NCI-H2171 treated with DMSO at 0.1 percent for 48 hours (cell line): ENCODE results near the gene N4BP2L1.

Experiments
- DNase-seq: peaks from one replicate; lab custom pipeline; 2025; lab: John Stamatoyannopoulos, UW

Gene N4BP2L1

GRCh38 chr13:32431361-32431760 lies 3.4 kb upstream of the N4BP2L1 start:
- DNase-seq: no peak

GRCh38 chr13:32430018-32430747 lies 2.3 kb upstream of the N4BP2L1 start:
- DNase-seq: no peak

- no peak for DNase-seq
Observed at GRCh38 chr13:32429433-32429909, 1.5 kb upstream of the N4BP2L1 start.

GRCh38 chr13:32428581-32429432 lies 877 bp upstream of the N4BP2L1 start:
- no peak for DNase-seq

- DNase-seq: peak; percentile 34
Observed at GRCh38 chr13:32426990-32427851, 709 bp downstream of the N4BP2L1 start.

GRCh38 chr13:32426191-32426989 lies 1.5 kb downstream of the N4BP2L1 start:
- DNase-seq: no peak

- no peak for DNase-seq
Observed at GRCh38 chr13:32425158-32425557, 2.8 kb downstream of the N4BP2L1 start.

- no peak for DNase-seq
Observed at GRCh38 chr13:32423592-32423991, 4.3 kb downstream of the N4BP2L1 start.

- no peak for DNase-seq
Observed at GRCh38 chr13:32419862-32420261, 8.1 kb downstream of the N4BP2L1 start.

GRCh38 chr13:32417995-32418394 lies 9.9 kb downstream of the N4BP2L1 start:
- DNase-seq: no peak

GRCh38 chr13:32415019-32415418 lies 12.9 kb downstream of the N4BP2L1 start:
- DNase-seq: no peak

- DNase-seq: no peak
Observed at GRCh38 chr13:32414580-32414979, 13.3 kb downstream of the N4BP2L1 start.

GRCh38 chr13:32413284-32413683 lies 14.6 kb downstream of the N4BP2L1 start:
- no peak for DNase-seq

GRCh38 chr13:32409561-32410421 lies 18.1 kb downstream of the N4BP2L1 start:
- DNase-seq: no peak

GRCh38 chr13:32409001-32409313 lies 19.0 kb downstream of the N4BP2L1 start:
- DNase-seq: no peak

- DNase-seq: no peak
Observed at GRCh38 chr13:32408296-32409000, 19.5 kb downstream of the N4BP2L1 start.

- no peak for DNase-seq
Observed at GRCh38 chr13:32407854-32408253, 20.1 kb downstream of the N4BP2L1 start.

GRCh38 chr13:32403108-32403507 lies 24.8 kb downstream of the N4BP2L1 start:
- DNase-seq: no peak

- DNase-seq: no peak
Observed at GRCh38 chr13:32391101-32391619, 36.8 kb downstream of the N4BP2L1 start.

- DNase-seq: no peak
Observed at GRCh38 chr13:32390484-32390883, 37.4 kb downstream of the N4BP2L1 start.
